HG02885 (cell line): ENCODE data around the gene CP.

Experiments used
- ATAC-seq: cut with Tn5 transposase; IDR thresholded peaks from one replicate; pipeline ENCODE4 v1.9.1; 2021; ENCODE audit warnings: mild to moderate bottlenecking; ENCODE audit not compliant: unreplicated experiment, poor library complexity

The CP gene

GRCh38 chr3:149129326-149130205 lies 92.1 kb downstream of the CP start, which contains the start of gene HPS3:
TSS of gene HPS3 (plus strand) at chr3:149129638. CDS start at chr3:149129724, 86 bp downstream.
- peak; percentile 95 for ATAC-seq

- no peak for ATAC-seq
Measured at GRCh38 chr3:149128821-149129220, 92.8 kb downstream of the CP start.

- no peak for ATAC-seq
Measured at GRCh38 chr3:149122721-149123578, 98.7 kb downstream of the CP start.
